ENCODE data around the gene SOWAHC. TPM values are rescaled to one million over a fixed set of nuclear protein-coding genes. Genes with fewer than 3 reads are reported as not detected.
A peak's percentile ranks its signal among the peaks of the same experiment; 100 is the strongest.
"Not testable (repeated sequence)": the region's sequence is repeated elsewhere in the genome, so short reads cannot be mapped to it uniquely, and the experiment has no call there.

SOWAHC gene
- polyA plus RNA-seq, 1 donor = 16.7 TPM

DNA sequence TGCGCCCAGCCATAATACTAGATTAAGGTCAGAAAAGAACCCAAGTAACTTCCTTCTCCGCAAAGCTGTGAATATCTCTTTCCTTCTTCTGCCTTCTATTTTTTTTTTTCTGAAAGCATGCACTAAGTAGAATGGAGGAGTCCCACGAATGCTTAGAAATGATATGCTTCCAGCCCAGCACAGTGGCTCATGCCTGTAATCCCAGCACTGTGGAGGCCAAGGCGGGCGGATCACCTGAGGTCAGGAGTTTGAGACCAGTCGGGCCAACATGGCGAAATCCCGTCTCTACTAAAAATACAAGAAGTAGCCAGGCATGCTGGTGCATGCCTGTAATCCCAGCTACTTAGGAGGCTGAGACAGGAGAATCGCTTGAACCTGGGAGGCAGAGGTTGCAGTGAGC lies 25.8 kb downstream of the SOWAHC start:
- not testable (repeated sequence) for DNase-seq

DNA sequence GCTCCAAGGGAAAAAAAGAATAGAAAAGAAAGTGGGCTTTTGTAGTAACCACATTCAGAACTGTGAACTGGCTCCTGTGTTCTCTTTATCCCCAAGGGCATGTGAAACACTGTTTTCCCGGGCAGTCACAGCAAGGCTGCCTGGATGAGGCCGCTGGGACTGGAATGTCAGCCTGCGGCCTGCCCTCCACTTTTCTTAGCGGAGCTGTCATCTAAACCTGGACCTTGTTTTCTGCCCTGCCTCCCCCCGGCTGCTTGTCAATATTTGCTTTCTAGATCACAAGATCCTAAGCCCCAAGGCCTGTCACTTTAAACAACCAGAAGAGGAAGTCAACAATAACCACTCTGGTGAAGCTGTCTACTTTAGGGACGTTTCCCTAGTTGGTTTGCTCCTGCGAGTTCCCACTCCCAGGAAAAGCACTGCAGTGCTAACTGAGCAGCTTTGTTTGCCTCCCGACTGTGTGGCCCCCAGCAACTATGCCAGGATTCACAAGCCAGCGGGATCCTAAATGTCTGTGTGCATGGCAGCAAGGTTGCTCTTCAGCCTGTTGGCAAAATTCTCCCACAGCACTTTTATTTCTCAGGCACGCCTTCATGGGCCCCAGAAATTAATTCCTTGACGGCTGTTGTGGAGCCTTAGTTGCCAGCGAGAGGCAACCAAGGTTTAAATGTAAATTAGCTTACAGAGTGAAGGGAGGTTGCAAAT lies 30.6 kb downstream of the SOWAHC start:
- DNase-seq = no peak

GRCh38 chr2:109645412-109646184 lies 31.4 kb downstream of the SOWAHC start:
- DNase-seq = peak; percentile 49

- no peak for DNase-seq
Observed at GRCh38 chr2:109646961-109647360, 32.8 kb downstream of the SOWAHC start.

GRCh38 chr2:109647636-109648035 lies 33.5 kb downstream of the SOWAHC start:
- DNase-seq = no peak

GRCh38 chr2:109648041-109648527 lies 33.9 kb downstream of the SOWAHC start:
- DNase-seq = no peak

DNA sequence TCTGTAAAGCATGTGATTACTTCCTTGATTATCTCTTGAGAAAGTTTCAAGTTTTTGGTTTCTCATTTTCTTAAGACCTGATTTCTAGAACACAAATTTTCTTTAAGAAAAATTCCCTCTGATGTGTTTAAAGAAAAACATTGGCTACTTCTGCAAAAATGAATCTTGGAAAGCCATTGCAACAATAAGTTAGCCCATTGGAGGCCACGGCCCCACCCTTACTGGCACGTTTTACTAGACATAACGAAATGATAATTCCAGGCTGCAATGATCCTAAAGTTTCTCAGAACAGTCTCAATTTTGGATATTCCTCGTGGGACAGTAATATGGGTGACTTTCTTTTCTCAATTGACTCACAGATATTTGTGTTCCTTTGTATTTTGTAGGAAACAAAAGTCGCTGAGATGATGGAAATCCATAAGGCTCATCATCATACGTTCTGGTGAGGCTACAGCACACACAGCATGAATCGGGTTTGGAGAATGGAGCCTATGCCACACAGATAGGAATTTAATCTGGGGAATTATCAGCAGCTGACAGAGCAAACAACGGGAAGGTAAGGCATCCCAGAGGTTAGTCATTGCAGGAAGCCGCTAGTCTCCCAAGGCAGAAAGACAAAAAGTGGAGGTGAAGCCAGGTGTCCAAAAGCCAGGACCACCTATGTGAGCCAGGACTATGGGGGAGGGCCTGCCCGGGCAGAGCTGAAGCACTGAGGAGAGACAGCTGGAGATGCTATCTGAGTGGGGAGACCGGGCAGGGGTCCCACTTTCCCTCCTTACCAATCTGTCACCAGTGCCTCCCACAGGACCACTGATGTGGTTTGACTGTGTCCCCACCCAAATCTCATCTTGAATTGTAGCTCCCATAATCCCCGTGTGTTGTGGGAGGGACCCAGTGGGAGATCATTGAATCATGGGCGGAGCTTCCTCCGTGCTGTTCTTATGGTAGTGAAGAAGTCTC lies 35.9 kb downstream of the SOWAHC start:
- DNase-seq = no peak

- no peak for DNase-seq
Observed at GRCh38 chr2:109654326-109655050, 40.3 kb downstream of the SOWAHC start.

- DNase-seq = no peak
Observed at GRCh38 chr2:109655287-109655686, 41.1 kb downstream of the SOWAHC start.

DNA sequence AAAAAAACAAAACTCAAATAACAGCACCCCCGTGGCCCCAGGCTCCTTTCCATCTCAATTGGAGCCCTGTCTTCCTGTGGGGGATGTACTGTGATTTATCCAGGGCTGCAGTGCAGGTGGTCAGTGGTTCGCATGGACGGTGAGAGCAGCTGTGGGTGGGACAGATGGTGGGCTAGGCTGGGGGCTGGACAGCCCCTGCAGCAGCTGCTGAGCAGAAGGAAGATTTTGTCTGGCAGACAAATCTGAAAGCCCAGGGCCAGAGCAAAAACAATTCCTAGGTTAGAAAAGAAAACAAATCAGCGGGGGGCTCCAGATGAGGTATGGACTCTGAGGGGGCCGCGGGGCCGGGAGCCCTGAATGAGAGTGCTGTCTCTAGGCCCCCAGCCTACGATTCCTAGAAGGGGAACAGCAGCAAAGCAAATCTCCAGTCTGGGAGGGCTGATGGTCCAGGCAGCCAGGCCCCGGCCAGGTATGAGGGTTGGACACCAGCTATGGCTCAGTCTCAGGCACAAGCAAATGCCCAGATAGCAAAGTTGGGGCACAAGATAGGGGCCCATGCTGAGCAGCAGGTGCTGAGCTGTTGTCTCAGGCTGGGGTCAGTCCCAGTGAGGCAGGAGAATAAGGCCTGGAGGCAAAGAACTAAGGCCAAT lies 45.4 kb downstream of the SOWAHC start:
- DNase-seq = no peak

- no peak for DNase-seq
Observed at GRCh38 chr2:109660046-109660860, 46.1 kb downstream of the SOWAHC start.

GRCh38 chr2:109662889-109663288 lies 48.7 kb downstream of the SOWAHC start:
- no peak for DNase-seq

DNA sequence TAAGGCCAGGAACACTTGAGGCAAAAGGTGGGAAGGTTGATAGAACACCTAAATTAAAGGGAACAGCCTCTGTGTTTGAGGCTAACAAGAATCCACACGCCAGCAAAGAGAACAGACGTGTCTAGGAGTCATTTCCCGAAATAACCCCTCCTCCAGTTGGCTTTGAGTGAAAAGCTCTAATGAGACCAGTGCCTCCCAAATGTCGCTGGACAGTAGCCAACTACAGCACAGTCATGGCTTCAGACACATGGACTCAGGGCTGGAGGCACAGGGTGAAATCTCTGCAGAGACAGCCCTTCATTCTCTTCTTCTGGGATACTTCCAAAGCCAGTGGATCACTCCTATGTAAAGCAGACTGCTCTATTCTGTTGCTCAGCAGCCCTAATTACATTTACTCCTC lies 49.6 kb downstream of the SOWAHC start:
- DNase-seq = no peak

DNA sequence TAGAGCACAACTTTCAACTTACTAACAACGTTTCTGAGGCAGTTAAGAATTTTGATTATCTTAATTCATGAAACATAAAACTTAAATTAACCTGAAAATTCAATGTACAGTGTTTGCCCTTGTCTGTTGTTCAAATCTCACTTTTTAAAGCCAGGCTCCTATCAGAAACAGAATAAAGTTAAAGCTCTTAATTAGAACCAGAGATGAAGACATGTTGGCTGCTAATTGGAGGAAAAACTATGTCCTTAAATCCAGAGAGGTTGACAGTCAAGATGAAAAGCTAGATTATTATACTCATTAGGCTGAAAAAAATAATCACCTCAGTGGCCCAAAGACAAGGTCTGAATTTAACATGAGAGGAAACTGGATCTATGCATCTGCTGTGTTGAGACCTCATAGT lies 52.3 kb downstream of the SOWAHC start:
- DNase-seq = no peak

Other genes starting within 250 kb of the SOWAHC start
- 128 TPM for gene SEPTIN10, start 398 bp upstream of the SOWAHC start, polyA plus RNA-seq (ENCODE audit: insufficient read length)
- gene RGPD5, start 179.9 kb downstream of the SOWAHC start, polyA plus RNA-seq (ENCODE audit: insufficient read length) = 22.1 TPM

Data from left kidney (tissue), 2 donors.